Endothelial cell of umbilical vein (primary cell): ENCODE measurements around the gene MN1. TPM values are rescaled to one million over a fixed set of nuclear protein-coding genes. Genes with fewer than 3 reads are reported as not detected.

Experiments
- BruUV-seq: library from RNA; stranded (reverse); fragments of 400-500 nt; replicated peaks from 2 replicates; lab custom pipeline; 2021; lab: Mats Ljungman, UMichigan
- CTCF ChIA-PET: fragments of 300-600, 350-600 bp; sonication (Branson Sonifier 250); formaldehyde crosslinking; loops from one replicate; lab custom pipeline; 2021; ENCODE audit warnings: antibody characterized with exemption, inconsistent platforms; lab: Charles Lee
- POLR2A ChIA-PET: fragments of 300-600, 350-600 bp; sonication (Branson Sonifier 250); formaldehyde crosslinking; loops from one replicate; lab custom pipeline; 2021; ENCODE audit warnings: antibody characterized with exemption, inconsistent platforms; lab: Charles Lee
- DNase-seq: peaks from one replicate; pipeline ENCODE4 v3.0.0-alpha.2; 2011; ENCODE audit warnings: low read depth, low spot score
- FAIRE-seq: peaks from 2 replicates; lab custom pipeline; 2011; peaks lifted over from hg19 to GRCh38; lab: Jason Lieb, UNC
- H2AFZ ChIP-seq: 2 replicates; pipeline ENCODE4 v1.6.0; 2012; ENCODE audit warnings: low read depth, low read length, control low read depth, inconsistent platforms
- H3K27ac ChIP-seq: 2 replicates; pipeline ENCODE4 v1.5.1; 2011; ENCODE audit warnings: low read depth, mild to moderate bottlenecking, control low read depth, low read length, moderate library complexity; ENCODE audit not compliant: insufficient read depth
- H3K27me3 ChIP-seq, 2 experiments: 2 replicates each; pipeline versions ENCODE4 v1.6.0 to v1.6.1; 2011; ENCODE audit warnings: low read length in 2 of 2, mixed read lengths in 1 of 2; ENCODE audit not compliant: control insufficient read depth in 2 of 2, insufficient read depth in 2 of 2
- H3K36me3 ChIP-seq, 2 experiments: 2 replicates in 1 of 2; 3 replicates in 1 of 2; pipeline ENCODE4 v1.5.1; 2011; ENCODE audit warnings: low read length in 2 of 2, mild to moderate bottlenecking in 1 of 2, moderate library complexity in 1 of 2; ENCODE audit not compliant: control insufficient read depth in 2 of 2, insufficient read depth in 2 of 2; ENCODE audit errors: extremely low read depth in 1 of 2
- H3K4me1 ChIP-seq: 3 replicates; pipeline ENCODE4 v1.5.1; 2011; ENCODE audit warnings: mild to moderate bottlenecking, low read length; ENCODE audit not compliant: control insufficient read depth, insufficient read depth; ENCODE audit errors: extremely low read depth
- H3K4me2 ChIP-seq: 2 replicates; pipeline ENCODE4 v1.6.1; 2011; ENCODE audit warnings: low read length, control low read depth, mixed read lengths; ENCODE audit not compliant: insufficient read depth
- H3K4me3 ChIP-seq, 3 experiments: fragments of 200-600 bp in 1 of 3; sonication (generic), shearing (Covaris generic) in 1 of 3; replicated peaks in 1 of 3; 2 replicates each; pipeline ENCODE4 v1.5.1; 2011 to 2016; ENCODE audit warnings: control low read depth in 3 of 3, low read length in 3 of 3, mild to moderate bottlenecking in 2 of 3, inconsistent platforms in 1 of 3, low read depth in 1 of 3, moderate library complexity in 1 of 3; ENCODE audit not compliant: insufficient read depth in 1 of 3
- H3K79me2 ChIP-seq: 2 replicates; pipeline ENCODE4 v1.6.0; 2012; ENCODE audit warnings: low read length, inconsistent platforms; ENCODE audit not compliant: control insufficient read depth, insufficient read depth
- H3K9ac ChIP-seq: replicated peaks from 2 replicates; pipeline ENCODE3; 2011; ENCODE audit warnings: low read length, control low read depth; ENCODE audit not compliant: insufficient read depth; ENCODE audit errors: extremely low read depth
- H3K9me1 ChIP-seq: replicated peaks from 3 replicates; pipeline ENCODE4 v1.6.0; 2011; ENCODE audit warnings: mild to moderate bottlenecking, low read length; ENCODE audit not compliant: control insufficient read depth, insufficient read depth; ENCODE audit errors: extremely low read depth
- H3K9me3 ChIP-seq: replicated peaks from 2 replicates; pipeline ENCODE4 v1.5.1; 2012; ENCODE audit warnings: low read length, inconsistent platforms; ENCODE audit not compliant: control insufficient read depth, insufficient read depth
- H4K20me1 ChIP-seq: replicated peaks from 2 replicates; pipeline ENCODE3; 2011; ENCODE audit warnings: mild to moderate bottlenecking, low read length; ENCODE audit not compliant: control insufficient read depth, insufficient read depth; ENCODE audit errors: extremely low read depth
- EZH2 ChIP-seq: IDR thresholded peaks from 2 replicates; pipeline ENCODE4 v1.6.1; 2012; ENCODE audit warnings: borderline replicate concordance, low read depth, mild to moderate bottlenecking, moderate library complexity, low read length, inconsistent platforms; ENCODE audit not compliant: severe bottlenecking
- FOS ChIP-seq: IDR thresholded peaks from 2 replicates; pipeline ENCODE4 v1.6.1; 2011; ENCODE audit warnings: mild to moderate bottlenecking, low read length, moderate library complexity, borderline replicate concordance; ENCODE audit not compliant: insufficient read depth
- GATA2 ChIP-seq: IDR thresholded peaks from 2 replicates; pipeline ENCODE4 v1.7.0; 2011; ENCODE audit warnings: low read depth, mild to moderate bottlenecking, moderate library complexity, mixed read lengths, low read length; ENCODE audit not compliant: insufficient read length, insufficient read depth
- JUN ChIP-seq: IDR thresholded peaks from 2 replicates; pipeline ENCODE4 v1.6.1; 2011; ENCODE audit warnings: borderline replicate concordance, low read depth; ENCODE audit not compliant: insufficient read length, insufficient read depth
- MAX ChIP-seq: IDR thresholded peaks from 2 replicates; pipeline ENCODE4 v1.6.1; 2011; ENCODE audit not compliant: insufficient read depth, insufficient read length
- MYC ChIP-seq: IDR thresholded peaks from one replicate; pipeline ENCODE4 v1.6.1; 2011; ENCODE audit warnings: mild to moderate bottlenecking, low read depth, low read length
- POLR2A ChIP-seq: IDR thresholded peaks from 2 replicates; pipeline ENCODE4 v1.6.1; 2012; ENCODE audit warnings: low read depth, mild to moderate bottlenecking, control low read depth, low read length
- POLR2AphosphoS5 ChIP-seq: IDR thresholded peaks from 2 replicates; pipeline ENCODE4 v1.6.1; 2012; ENCODE audit warnings: low read depth, mild to moderate bottlenecking, control low read depth, low read length, moderate library complexity; ENCODE audit not compliant: insufficient read depth
- dilution Hi-C: fragments of 300-500 bp; cut with MboI; formaldehyde crosslinking; loops from one replicate; pipeline ENCODE4 v1.15.0; 2019; ENCODE audit warnings: low sequenced_read_pairs; ENCODE audit not compliant: extremely low pct_ligation_motif_present
- intact Hi-C: fragments of 100-400 bp; cut with micrococcal nuclease; formaldehyde crosslinking; loops from one replicate; pipeline ENCODE4 v1.10.0; 2022
- polyA plus RNA-seq, 4 experiments: library from polyadenylated mRNA; depleted of rRNA in 3 of 4; stranded (reverse) in 3 of 4; unstranded in 1 of 4; fragments of >200 nt; gene quantifications; 2 replicates each; pipeline versions ENCODE4 v1.2.1 to v1.2.3, GENCODE V29; 2011 to 2012; ENCODE audit warnings: missing spikeins in 1 of 4
- total RNA-seq: library from RNA; stranded (reverse); gene quantifications from 2 replicates; pipeline ENCODE4 v1.2.3, GENCODE V29; 2021
- TF ChIP-seq, protein P1 (sequence below), 2 donors: IDR thresholded peaks; 1 replicate in 1 of 2; 2 replicates in 1 of 2; pipeline ENCODE4 v1.5.1; 2011; ENCODE audit warnings: low read length in 2 of 2, mild to moderate bottlenecking in 2 of 2, moderate library complexity in 2 of 2, control low read depth in 1 of 2, inconsistent platforms in 1 of 2, low read depth in 1 of 2; ENCODE audit not compliant: insufficient read depth in 1 of 2; ENCODE audit errors: extremely low read depth in 1 of 2

Gene MN1
- total and polyA plus RNA-seq, 2 donors (not counting 3 experiments of a cell fraction or from before 2014, with no cell fraction given): 3.8 to 5.2 TPM

DNA sequence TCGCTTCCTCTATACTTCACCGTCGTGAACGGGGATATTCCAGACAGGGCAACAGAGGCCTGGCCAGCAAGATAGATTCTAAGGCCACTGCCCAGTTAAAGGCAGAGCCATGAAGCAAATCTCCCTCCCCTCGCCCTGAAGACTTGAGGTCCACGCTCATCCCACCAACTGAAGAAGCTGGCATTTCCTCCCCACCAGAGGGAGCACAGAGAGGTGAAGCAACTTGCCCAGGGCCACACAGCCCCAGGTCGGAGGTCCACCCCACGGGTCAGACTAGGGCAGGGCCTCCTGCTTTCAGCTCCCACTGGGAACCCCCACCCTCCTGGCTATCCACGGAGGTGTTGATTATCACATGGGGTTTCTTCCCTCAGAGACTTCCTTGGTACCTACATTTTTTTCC lies 27.4 kb downstream of the MN1 start:
- Histone ChIP-seq H3K9ac (no peak overlapping the region), H2AFZ (no peak overlapping the region), H3K79me2 (no peaks in the 10 kb centered on the region), H3K4me2 (no peak overlapping the region), H3K4me3 (no peak overlapping the region), H3K27ac (no peak overlapping the region), H3K36me3 (no peaks in the 10 kb centered on the region), H3K4me1 (no peaks in the 10 kb centered on the region), H3K9me1 (no peaks in the 10 kb centered on the region), H3K9me3 (no peaks in the 10 kb centered on the region), H3K27me3 (no peaks in the 10 kb centered on the region), H4K20me1 (no peaks in the 10 kb centered on the region)
- CTCF ChIA-PET: no interaction called here
- POLR2A ChIA-PET: no interaction called here
- DNase-seq (no peak), FAIRE-seq (no peak)
- dilution Hi-C loops (no loop called here), intact Hi-C loops (no loop called here)
- no TSS peak for BruUV-seq
- TF ChIP-seq MAX: no peak
- TF ChIP-seq POLR2AphosphoS5: no peak
- no peak for TF ChIP-seq GATA2
- no peak for TF ChIP-seq EZH2
- no peak for TF ChIP-seq POLR2A
- TF ChIP-seq JUN: no peak
- TF ChIP-seq, protein P1, sequence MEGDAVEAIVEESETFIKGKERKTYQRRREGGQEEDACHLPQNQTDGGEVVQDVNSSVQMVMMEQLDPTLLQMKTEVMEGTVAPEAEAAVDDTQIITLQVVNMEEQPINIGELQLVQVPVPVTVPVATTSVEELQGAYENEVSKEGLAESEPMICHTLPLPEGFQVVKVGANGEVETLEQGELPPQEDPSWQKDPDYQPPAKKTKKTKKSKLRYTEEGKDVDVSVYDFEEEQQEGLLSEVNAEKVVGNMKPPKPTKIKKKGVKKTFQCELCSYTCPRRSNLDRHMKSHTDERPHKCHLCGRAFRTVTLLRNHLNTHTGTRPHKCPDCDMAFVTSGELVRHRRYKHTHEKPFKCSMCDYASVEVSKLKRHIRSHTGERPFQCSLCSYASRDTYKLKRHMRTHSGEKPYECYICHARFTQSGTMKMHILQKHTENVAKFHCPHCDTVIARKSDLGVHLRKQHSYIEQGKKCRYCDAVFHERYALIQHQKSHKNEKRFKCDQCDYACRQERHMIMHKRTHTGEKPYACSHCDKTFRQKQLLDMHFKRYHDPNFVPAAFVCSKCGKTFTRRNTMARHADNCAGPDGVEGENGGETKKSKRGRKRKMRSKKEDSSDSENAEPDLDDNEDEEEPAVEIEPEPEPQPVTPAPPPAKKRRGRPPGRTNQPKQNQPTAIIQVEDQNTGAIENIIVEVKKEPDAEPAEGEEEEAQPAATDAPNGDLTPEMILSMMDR (IDR thresholded peaks at IDR 0.05; ENCODE audit: extremely low read depth in 1 of 2, insufficient read depth in 1 of 2, low read depth in 1 of 2, low read length in 2 of 2): no peak
- no peak for TF ChIP-seq MYC
- TF ChIP-seq FOS: no peak
